Measurements from ENCODE around the gene HHIPL2.

Gene HHIPL2

GRCh38 chr1:222547944-222548671 is at the start of gene HHIPL2:
Gene HHIPL2 (minus strand): TSS chr1:222548104. CDS start chr1:222548044, 60 bp downstream.
- H3K9me3 Mint-ChIP-seq, result no peaks in the 10 kb centered on the region
- no peak within 1 kb of the TSS for H3K27ac Mint-ChIP-seq
- ATAC-seq (no peak), DNase-seq (no peak)
- H3K36me3 Mint-ChIP-seq (ENCODE audit: low read depth), result no peaks in the 10 kb centered on the region
- peaks cover 2% of the 10 kb centered on the region for H3K4me1 Mint-ChIP-seq
- H3K4me3 Mint-ChIP-seq, result no peak within 1 kb of the TSS
- H3K27me3 Mint-ChIP-seq, result peaks cover 11% of the 10 kb centered on the region

- no peak for DNase-seq
- H3K36me3 Mint-ChIP-seq (ENCODE audit: low read depth), result no peaks in the 10 kb centered on the region
- H3K9me3 Mint-ChIP-seq, result no peaks in the 10 kb centered on the region
- no peak for ATAC-seq
- peaks cover 8% of the 10 kb centered on the region for H3K4me1 Mint-ChIP-seq
- no peak overlapping the region for H3K4me3 Mint-ChIP-seq
- no peaks in the 10 kb centered on the region for H3K27me3 Mint-ChIP-seq
- no peak overlapping the region for H3K27ac Mint-ChIP-seq
Measured at GRCh38 chr1:222596696-222597095, 48.8 kb upstream of the HHIPL2 start.

GRCh38 chr1:222594789-222595188 is 46.9 kb upstream of the HHIPL2 start:
- no peaks in the 10 kb centered on the region for H3K36me3 Mint-ChIP-seq (ENCODE audit: low read depth)
- H3K27ac Mint-ChIP-seq, result no peak overlapping the region
- no peak for ATAC-seq
- no peaks in the 10 kb centered on the region for H3K9me3 Mint-ChIP-seq
- no peak overlapping the region for H3K4me3 Mint-ChIP-seq
- DNase-seq, result no peak
- peaks cover 9% of the 10 kb centered on the region for H3K4me1 Mint-ChIP-seq
- no peaks in the 10 kb centered on the region for H3K27me3 Mint-ChIP-seq

GRCh38 chr1:222592171-222592570 is 44.3 kb upstream of the HHIPL2 start:
- ATAC-seq (no peak), DNase-seq (no peak)
- no peak overlapping the region for H3K4me3 Mint-ChIP-seq
- H3K27ac Mint-ChIP-seq, result no peak overlapping the region
- peaks cover 14% of the 10 kb centered on the region for H3K36me3 Mint-ChIP-seq (ENCODE audit: low read depth)
- no peaks in the 10 kb centered on the region for H3K27me3 Mint-ChIP-seq
- H3K9me3 Mint-ChIP-seq, result no peaks in the 10 kb centered on the region
- peaks cover 31% of the 10 kb centered on the region for H3K4me1 Mint-ChIP-seq

GRCh38 chr1:222589462-222590302 is 41.8 kb upstream of the HHIPL2 start, which contains the start of gene TAF1A:
Gene TAF1A (minus strand): TSS chr1:222589933.
- H3K27me3 Mint-ChIP-seq, result no peaks in the 10 kb centered on the region

GRCh38 chr1:222588135-222588534 is 40.2 kb upstream of the HHIPL2 start:
- Mint-ChIP-seq H3K27me3 (no peaks in the 10 kb centered on the region), H3K4me1 (peaks cover 53% of the 10 kb centered on the region), H3K27ac (peak overlapping the region; percentile 96)

More at GRCh38 chr1:222589462-222590302, 41.8 kb upstream of the HHIPL2 start, which contains the start of gene TAF1A:
- Mint-ChIP-seq H3K9me3 (no peaks in the 10 kb centered on the region), H3K4me1 (peaks cover 50% of the 10 kb centered on the region), H3K36me3 (ENCODE audit: low read depth) (peaks cover 32% of the 10 kb centered on the region), H3K4me3 (peak within 1 kb of the TSS; percentile 94), H3K27ac (peak within 1 kb of the TSS; percentile 96)
- DNase-seq, result peak; percentile 83
- peak; percentile 99 for ATAC-seq

GRCh38 chr1:222586842-222587241 is 38.9 kb upstream of the HHIPL2 start:
- H3K27me3 Mint-ChIP-seq, result no peaks in the 10 kb centered on the region

More at GRCh38 chr1:222588135-222588534, 40.2 kb upstream of the HHIPL2 start:
- DNase-seq (no peak), ATAC-seq (no peak)
- Mint-ChIP-seq H3K9me3 (no peaks in the 10 kb centered on the region), H3K4me3 (peak overlapping the region; percentile 94), H3K36me3 (ENCODE audit: low read depth) (peaks cover 41% of the 10 kb centered on the region)

GRCh38 chr1:222583079-222583478 is 35.2 kb upstream of the HHIPL2 start:
- Mint-ChIP-seq H3K27ac (peak overlapping the region; percentile 49), H3K36me3 (ENCODE audit: low read depth) (peaks cover 66% of the 10 kb centered on the region), H3K4me3 (peak overlapping the region; percentile 48), H3K9me3 (no peaks in the 10 kb centered on the region), H3K27me3 (no peaks in the 10 kb centered on the region), H3K4me1 (peaks cover 47% of the 10 kb centered on the region)
- no peak for ATAC-seq
- no peak for DNase-seq

More at GRCh38 chr1:222586842-222587241, 38.9 kb upstream of the HHIPL2 start:
- peak overlapping the region; percentile 58 for H3K4me3 Mint-ChIP-seq
- H3K36me3 Mint-ChIP-seq (ENCODE audit: low read depth), result peaks cover 53% of the 10 kb centered on the region
- H3K9me3 Mint-ChIP-seq, result no peaks in the 10 kb centered on the region
- H3K4me1 Mint-ChIP-seq, result peaks cover 66% of the 10 kb centered on the region
- ATAC-seq (peak; percentile 60), DNase-seq (no peak)
- peak overlapping the region; percentile 66 for H3K27ac Mint-ChIP-seq

GRCh38 chr1:222582099-222582774 is 34.3 kb upstream of the HHIPL2 start:
- peaks cover 66% of the 10 kb centered on the region for H3K36me3 Mint-ChIP-seq (ENCODE audit: low read depth)
- no peak overlapping the region for H3K27ac Mint-ChIP-seq
- no peaks in the 10 kb centered on the region for H3K9me3 Mint-ChIP-seq
- H3K4me1 Mint-ChIP-seq, result peaks cover 40% of the 10 kb centered on the region
- DNase-seq, result no peak
- peak; percentile 12 for ATAC-seq
- H3K4me3 Mint-ChIP-seq, result no peak overlapping the region
- H3K27me3 Mint-ChIP-seq, result no peaks in the 10 kb centered on the region

GRCh38 chr1:222579316-222579715 is 31.4 kb upstream of the HHIPL2 start:
- no peak overlapping the region for H3K4me3 Mint-ChIP-seq
- H3K4me1 Mint-ChIP-seq, result peaks cover 20% of the 10 kb centered on the region
- DNase-seq, result no peak
- H3K9me3 Mint-ChIP-seq, result no peaks in the 10 kb centered on the region
- H3K36me3 Mint-ChIP-seq (ENCODE audit: low read depth), result peaks cover 59% of the 10 kb centered on the region
- H3K27ac Mint-ChIP-seq, result no peak overlapping the region
- ATAC-seq, result no peak
- no peaks in the 10 kb centered on the region for H3K27me3 Mint-ChIP-seq

GRCh38 chr1:222570837-222571236 is 22.9 kb upstream of the HHIPL2 start:
- Mint-ChIP-seq H3K9me3 (peaks cover 4% of the 10 kb centered on the region), H3K4me1 (peaks cover 6% of the 10 kb centered on the region), H3K36me3 (ENCODE audit: low read depth) (peaks cover 63% of the 10 kb centered on the region), H3K27ac (no peak overlapping the region), H3K27me3 (no peaks in the 10 kb centered on the region), H3K4me3 (no peak overlapping the region)
- DNase-seq (no peak), ATAC-seq (no peak)

- ATAC-seq, result no peak
- no peaks in the 10 kb centered on the region for H3K27me3 Mint-ChIP-seq
- H3K36me3 Mint-ChIP-seq (ENCODE audit: low read depth), result peaks cover 40% of the 10 kb centered on the region
- no peaks in the 10 kb centered on the region for H3K9me3 Mint-ChIP-seq
- DNase-seq, result no peak
- no peak overlapping the region for H3K27ac Mint-ChIP-seq
- no peak overlapping the region for H3K4me3 Mint-ChIP-seq
- peaks cover 1% of the 10 kb centered on the region for H3K4me1 Mint-ChIP-seq
Measured at GRCh38 chr1:222561656-222562055, 13.8 kb upstream of the HHIPL2 start.

GRCh38 chr1:222557574-222557973 is 9.7 kb upstream of the HHIPL2 start:
- Mint-ChIP-seq H3K9me3 (no peaks in the 10 kb centered on the region), H3K4me3 (no peak overlapping the region), H3K27ac (no peak overlapping the region), H3K4me1 (no peaks in the 10 kb centered on the region), H3K36me3 (ENCODE audit: low read depth) (peaks cover 21% of the 10 kb centered on the region), H3K27me3 (no peaks in the 10 kb centered on the region)
- no peak for ATAC-seq
- no peak for DNase-seq

- H3K36me3 Mint-ChIP-seq (ENCODE audit: low read depth), result peaks cover 20% of the 10 kb centered on the region
- no peaks in the 10 kb centered on the region for H3K4me1 Mint-ChIP-seq
- ATAC-seq (no peak), DNase-seq (no peak)
- no peak overlapping the region for H3K4me3 Mint-ChIP-seq
- H3K27ac Mint-ChIP-seq, result no peak overlapping the region
- H3K9me3 Mint-ChIP-seq, result no peaks in the 10 kb centered on the region
- no peaks in the 10 kb centered on the region for H3K27me3 Mint-ChIP-seq
Measured at GRCh38 chr1:222557148-222557547, 9.2 kb upstream of the HHIPL2 start.
